Lung (tissue), 16 donors: Measurements from ENCODE around the gene KLF12. TPM values are rescaled to one million over a fixed set of nuclear protein-coding genes. Genes with fewer than 3 reads are reported as not detected.
A peak's percentile ranks its signal among the peaks of the same experiment; 100 is the strongest.

Source experiments
- ATAC-seq: fragments of 200-7000 bp; cut with Tn5 transposase; one replicate; pipeline ENCODE4 v1.9.1; 2020; ENCODE audit warnings: moderate number of reproducible peaks; ENCODE audit not compliant: insufficient read depth, low FRiP score
- DNase-seq, 3 donors: peaks; one replicate each; pipeline ENCODE4 v3.0.0-alpha.2; 2013 to 2017
- H3K27ac ChIP-seq, 2 donors: one replicate each; pipeline ENCODE4 v1.5.1; 2013; ENCODE audit warnings: mild to moderate bottlenecking in 2 of 2, moderate library complexity in 2 of 2, control low read depth in 1 of 2, inconsistent platforms in 1 of 2, low read depth in 1 of 2, low read length in 1 of 2
- H3K27me3 ChIP-seq, 3 donors: one replicate each; pipeline ENCODE4 v1.5.1; 2013; ENCODE audit warnings: low read length in 2 of 3; ENCODE audit not compliant: control insufficient read depth in 3 of 3, insufficient read depth in 3 of 3
- H3K36me3 ChIP-seq, 4 donors: one replicate each; pipeline ENCODE4 v1.5.1; 2013; ENCODE audit warnings: low read length in 4 of 4, mild to moderate bottlenecking in 1 of 4, moderate library complexity in 1 of 4; ENCODE audit not compliant: control insufficient read depth in 4 of 4, insufficient read depth in 4 of 4
- H3K4me1 ChIP-seq, 5 donors: one replicate each; pipeline ENCODE4 v1.5.1; 2013; ENCODE audit warnings: low read length in 5 of 5, mild to moderate bottlenecking in 2 of 5, moderate library complexity in 1 of 5; ENCODE audit not compliant: control insufficient read depth in 5 of 5, insufficient read depth in 5 of 5
- H3K4me3 ChIP-seq: one replicate; pipeline ENCODE4 v1.5.1; 2013; ENCODE audit warnings: mild to moderate bottlenecking, control low read depth, moderate library complexity
- H3K9ac ChIP-seq, 2 donors: one replicate each; pipeline ENCODE4 v1.5.1; 2013; ENCODE audit warnings: low read length in 2 of 2, control low read depth in 1 of 2; ENCODE audit not compliant: insufficient read depth in 1 of 2
- H3K9me3 ChIP-seq, 4 donors: one replicate each; pipeline ENCODE4 v1.5.1; 2013; ENCODE audit warnings: low read length in 3 of 4, mild to moderate bottlenecking in 1 of 4, moderate library complexity in 1 of 4; ENCODE audit not compliant: control insufficient read depth in 4 of 4, insufficient read depth in 3 of 4
- WGBS, 2 donors: extraction: QIAGEN DNeasy Blood & Tissue Kit; methylation state at CpG; one replicate each; pipeline ENCODE4 v1.1.7; 2013; 5-methylcytosine and 5-hydroxymethylcytosine counted together
- long read RNA-seq, 5 donors: transcript quantifications; one replicate each; lab custom pipeline, GENCODE V29; 2026
- polyA plus RNA-seq, 2 donors: library from polyadenylated mRNA; stranded (reverse); fragments of 200-250 nt; gene quantifications; one replicate each; pipeline ENCODE4 v1.2.1, GENCODE V29; 2013
- total RNA-seq, 2 donors: library from RNA; depleted of rRNA in 1 of 2; stranded (reverse); fragments of >200 nt in 1 of 2; gene quantifications; one replicate each; pipeline ENCODE4 v1.2.1, GENCODE V29; 2014 to 2021
- TF ChIP-seq, protein P1 (sequence below): IDR thresholded peaks from 2 replicates; pipeline ENCODE4 v1.5.1; 2012; ENCODE audit warnings: mild to moderate bottlenecking; ENCODE audit errors: control extremely low read depth, extremely low read depth
- donor health status: control.
- donor health status: control.
- donor health status: Bipolar disorder and iron deficiency.
- donor health status: healthy.
- donor health status: DM: yes; HTN: yes; CAD: no.

KLF12 gene
- total RNA-seq (10 to 100 TPM in 1 of 2 donors, 1 to 10 TPM in 1; 8.8 to 26.8 TPM), polyA plus RNA-seq (under 1 TPM; 0.77 to 0.86 TPM)
- long read RNA-seq, donor 1, partial matches to known transcripts = 0 of 6 reads
- long read RNA-seq, donor 1, other reads (novel, unspliced or antisense) = 5 of 6 reads
- long read RNA-seq, donor 2, partial matches to known transcripts = 0 of 1 reads
- long read RNA-seq, donor 2, other reads (novel, unspliced or antisense) = 0 of 1 reads
- long read RNA-seq, donor 3 = 0 reads
- long read RNA-seq, donor 4 = 0 reads
- long read RNA-seq, donor 5 = 0 reads

- ATAC-seq (peak; percentile 78), DNase-seq (peak; percentile 96 to 98 (median 97))
- Histone ChIP-seq H3K36me3 (no peaks in the 10 kb centered on the region), H3K27me3 (no peaks in the 10 kb centered on the region), H3K4me3 (peak within 1 kb of the TSS; percentile 89), H3K27ac (peak within 1 kb of the TSS; percentile 75 to 94), H3K9ac (peak within 1 kb of the TSS in 1 of 2 donors; percentile 78), H3K4me1 (peaks cover 0 to 47% (median 10%) of the 10 kb centered on the region in 5 donors), H3K9me3 (no peaks in the 10 kb centered on the region)
- TF ChIP-seq, protein P1, sequence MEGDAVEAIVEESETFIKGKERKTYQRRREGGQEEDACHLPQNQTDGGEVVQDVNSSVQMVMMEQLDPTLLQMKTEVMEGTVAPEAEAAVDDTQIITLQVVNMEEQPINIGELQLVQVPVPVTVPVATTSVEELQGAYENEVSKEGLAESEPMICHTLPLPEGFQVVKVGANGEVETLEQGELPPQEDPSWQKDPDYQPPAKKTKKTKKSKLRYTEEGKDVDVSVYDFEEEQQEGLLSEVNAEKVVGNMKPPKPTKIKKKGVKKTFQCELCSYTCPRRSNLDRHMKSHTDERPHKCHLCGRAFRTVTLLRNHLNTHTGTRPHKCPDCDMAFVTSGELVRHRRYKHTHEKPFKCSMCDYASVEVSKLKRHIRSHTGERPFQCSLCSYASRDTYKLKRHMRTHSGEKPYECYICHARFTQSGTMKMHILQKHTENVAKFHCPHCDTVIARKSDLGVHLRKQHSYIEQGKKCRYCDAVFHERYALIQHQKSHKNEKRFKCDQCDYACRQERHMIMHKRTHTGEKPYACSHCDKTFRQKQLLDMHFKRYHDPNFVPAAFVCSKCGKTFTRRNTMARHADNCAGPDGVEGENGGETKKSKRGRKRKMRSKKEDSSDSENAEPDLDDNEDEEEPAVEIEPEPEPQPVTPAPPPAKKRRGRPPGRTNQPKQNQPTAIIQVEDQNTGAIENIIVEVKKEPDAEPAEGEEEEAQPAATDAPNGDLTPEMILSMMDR = no peak
- WGBS, 2 donors = 0 to 1% methylated on average over 38 to 54 of the region's 54 CpGs
Measured at GRCh38 chr13:74134221-74134776, at the start of gene KLF12. KLF12 (minus strand) TSS chr13:74134404.

DNA sequence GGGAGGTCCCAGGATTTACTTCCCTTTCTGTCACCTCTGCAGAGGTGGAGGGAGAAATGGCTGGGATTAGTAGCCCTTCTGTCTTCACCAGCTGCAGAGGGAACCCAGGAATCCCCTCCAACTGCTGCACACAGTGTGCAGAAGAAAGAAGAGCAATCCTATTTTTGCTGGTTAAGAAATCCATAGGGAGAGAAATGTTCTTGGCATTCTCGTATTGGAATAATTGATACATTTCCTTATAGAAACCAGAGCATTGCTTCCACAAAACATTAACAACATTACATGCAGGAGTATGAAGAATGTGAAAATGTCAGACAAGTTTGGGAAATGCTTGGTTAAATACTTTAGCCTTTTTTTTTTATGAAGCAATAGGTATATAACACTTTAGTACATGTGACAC, 48.3 kb upstream of the KLF12 start:
- DNase-seq = no peak
- Histone ChIP-seq H3K4me3 (no peak overlapping the region), H3K9ac (no peak overlapping the region), H3K36me3 (no peaks in the 10 kb centered on the region), H3K9me3 (no peaks in the 10 kb centered on the region), H3K4me1 (no peaks in the 10 kb centered on the region), H3K27ac (no peak overlapping the region), H3K27me3 (no peaks in the 10 kb centered on the region)
- no peak for ATAC-seq
- WGBS, 2 donors = 87 to 93% methylated on average over 1 of the region's 1 CpG
- TF ChIP-seq, protein P1 = no peak

GRCh38 chr13:74174810-74175209, 40.6 kb upstream of the KLF12 start:
- Histone ChIP-seq H3K4me1 (peaks cover 0 to 3% (median 0%) of the 10 kb centered on the region in 5 donors), H3K36me3 (no peaks in the 10 kb centered on the region), H3K27me3 (no peaks in the 10 kb centered on the region), H3K9me3 (no peaks in the 10 kb centered on the region), H3K4me3 (no peak overlapping the region), H3K9ac (no peak overlapping the region), H3K27ac (no peak overlapping the region)
- ATAC-seq (no peak), DNase-seq (no peak)
- TF ChIP-seq, protein P1 = no peak
- 22 to 53% methylated on average over 2 of the region's 2 CpGs for WGBS, 2 donors
